HG03064 (cell line): ENCODE measurements around the gene CDH23.

Source experiments
- ATAC-seq: cut with Tn5 transposase; IDR thresholded peaks from one replicate; pipeline ENCODE4 v1.9.1; 2021; ENCODE audit warnings: low read depth; ENCODE audit not compliant: unreplicated experiment

The CDH23 gene

DNA sequence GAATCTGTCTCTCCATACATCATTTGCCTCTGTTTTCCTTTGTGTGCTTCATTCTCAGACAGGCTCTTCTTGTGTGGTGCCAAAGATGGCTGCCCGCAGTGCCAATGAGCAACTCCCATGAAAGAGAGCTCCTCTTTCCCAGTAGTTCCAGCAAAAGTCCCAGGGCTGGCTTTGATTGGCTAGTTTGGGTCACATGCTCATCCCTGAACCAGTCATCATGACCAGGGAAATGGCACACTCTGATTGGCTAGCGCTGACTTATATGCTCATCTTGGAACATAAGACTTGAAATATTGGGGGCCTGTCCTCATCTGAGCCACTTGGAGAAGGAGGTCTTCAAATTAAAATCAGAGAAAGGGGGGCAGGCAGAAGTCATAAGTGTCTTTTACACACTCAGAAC is 112.7 kb downstream of the CDH23 start:
- ATAC-seq, result no peak

DNA sequence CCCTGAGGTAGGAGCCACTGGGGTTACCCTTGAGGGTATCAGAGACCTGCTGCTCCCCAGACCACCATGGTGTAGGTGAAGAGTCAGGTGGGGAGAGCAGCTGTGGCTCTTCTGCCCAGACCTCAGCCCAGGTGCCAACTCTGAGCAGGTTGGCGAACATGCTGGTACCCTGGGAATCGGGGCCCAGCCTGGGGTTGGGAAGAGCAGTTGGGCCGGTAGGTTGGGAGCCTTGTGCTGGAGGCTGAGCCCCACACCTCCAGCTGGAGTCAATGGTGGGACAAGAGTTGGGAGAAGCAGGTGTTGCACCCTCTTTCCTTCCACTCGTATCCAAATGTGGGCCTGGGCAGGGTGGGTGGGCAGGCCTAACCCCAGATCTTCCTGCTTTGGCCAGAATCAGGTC is 114.5 kb downstream of the CDH23 start:
- ATAC-seq, result no peak

DNA sequence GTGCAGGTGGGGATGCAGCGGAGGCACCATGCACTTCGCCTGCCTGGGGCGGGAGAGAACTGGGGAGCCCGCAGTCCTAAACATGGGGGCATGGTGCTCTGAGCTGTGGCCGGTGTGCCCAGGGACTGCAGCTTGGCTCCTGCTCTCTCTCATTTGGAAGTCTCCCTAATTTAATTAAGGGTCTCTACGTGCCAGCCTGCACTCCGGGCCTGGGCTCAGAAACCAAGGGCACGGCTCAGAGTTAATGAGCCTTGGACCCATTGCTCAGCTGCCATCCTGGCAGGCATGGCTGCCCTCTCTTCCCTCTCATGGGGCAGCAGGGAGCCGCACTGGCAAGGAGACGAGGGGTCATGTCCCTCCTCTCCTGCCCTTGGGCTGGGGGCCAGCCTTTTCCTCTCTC is 115.6 kb downstream of the CDH23 start:
- no peak for ATAC-seq

DNA sequence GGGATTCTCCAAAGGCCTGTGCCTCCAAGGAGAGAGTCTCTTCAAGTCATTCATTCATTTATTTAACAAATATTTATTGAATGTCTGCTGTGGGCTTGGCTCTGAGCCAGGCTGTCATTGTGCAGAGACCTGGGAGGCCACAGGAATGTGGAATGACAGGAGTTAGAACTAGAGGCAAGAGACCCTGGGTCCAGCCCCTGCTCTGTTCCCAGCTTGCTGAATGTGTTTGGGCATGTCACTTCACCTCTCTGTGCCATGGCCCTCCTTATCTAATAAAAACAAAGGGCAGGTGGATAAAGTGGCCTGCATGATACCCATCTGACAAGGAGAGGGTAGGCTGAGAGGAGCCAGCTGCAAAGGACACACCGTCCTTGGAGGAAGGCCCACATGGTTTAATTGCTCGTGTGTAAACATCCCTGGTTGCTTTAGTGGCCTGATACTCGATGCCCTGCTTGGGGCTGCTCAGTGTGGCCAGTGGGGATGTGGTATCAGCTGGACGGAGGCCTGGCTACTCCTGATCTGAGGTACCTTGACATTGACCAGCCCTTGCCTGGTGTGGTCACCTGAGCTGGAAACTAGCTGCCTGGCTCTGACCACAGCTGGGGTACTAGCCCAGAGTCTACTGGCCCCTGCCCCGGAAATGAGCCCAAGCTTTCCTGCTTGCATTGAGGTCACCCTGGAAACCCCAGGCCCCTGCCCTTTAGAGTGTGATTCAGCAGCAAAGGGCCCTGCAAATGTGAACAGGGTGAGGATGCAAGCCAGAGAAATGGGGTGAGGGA is 116.2 kb downstream of the CDH23 start:
- no peak for ATAC-seq

GRCh38 chr10:71513540-71513853 is 116.8 kb downstream of the CDH23 start:
- ATAC-seq, result no peak

GRCh38 chr10:71513936-71514335 is 117.2 kb downstream of the CDH23 start:
- ATAC-seq, result no peak

- no peak for ATAC-seq
Measured at GRCh38 chr10:71515531-71516172, 118.9 kb downstream of the CDH23 start.

DNA sequence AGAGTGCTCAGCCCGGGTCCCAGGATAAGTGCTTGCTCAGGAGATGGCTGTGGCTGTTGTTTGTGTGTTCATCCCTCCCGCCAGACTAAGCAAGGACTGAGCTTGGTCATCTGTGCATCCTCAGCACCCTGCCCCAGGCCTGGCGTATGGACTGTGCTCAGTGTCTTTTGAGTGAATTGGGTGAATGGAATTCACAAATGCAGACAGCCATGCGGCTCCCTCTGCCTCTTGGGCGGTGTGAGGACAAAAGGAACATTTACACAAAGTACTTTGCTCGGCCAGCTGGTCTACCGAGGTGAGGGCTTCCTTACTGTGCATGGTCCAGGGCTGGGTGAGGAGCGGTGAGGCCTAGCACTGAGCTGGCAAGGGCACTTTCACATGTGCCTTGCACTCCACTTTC is 120.2 kb downstream of the CDH23 start:
- no peak for ATAC-seq

GRCh38 chr10:71517298-71518169 is 120.8 kb downstream of the CDH23 start:
- no peak for ATAC-seq

DNA sequence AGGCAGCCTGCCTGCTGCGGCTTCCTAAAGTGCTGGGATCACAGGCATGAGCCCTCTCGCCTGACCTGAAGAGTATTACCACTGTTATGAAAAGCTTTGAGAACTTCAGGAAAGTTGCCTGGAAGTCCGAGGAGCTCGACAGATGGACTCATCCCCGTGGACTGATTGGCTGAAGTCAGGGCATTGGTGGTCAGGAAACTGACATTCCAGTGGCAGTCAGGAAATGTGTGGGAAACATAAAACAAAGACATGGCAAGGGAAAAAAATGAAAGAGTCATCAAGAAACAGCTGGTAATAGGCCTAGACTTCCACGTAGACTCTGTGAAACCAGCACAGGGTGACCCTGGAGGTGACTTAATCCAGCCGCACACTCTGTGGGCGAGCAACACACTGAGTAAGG is 123.3 kb downstream of the CDH23 start:
- no peak for ATAC-seq

DNA sequence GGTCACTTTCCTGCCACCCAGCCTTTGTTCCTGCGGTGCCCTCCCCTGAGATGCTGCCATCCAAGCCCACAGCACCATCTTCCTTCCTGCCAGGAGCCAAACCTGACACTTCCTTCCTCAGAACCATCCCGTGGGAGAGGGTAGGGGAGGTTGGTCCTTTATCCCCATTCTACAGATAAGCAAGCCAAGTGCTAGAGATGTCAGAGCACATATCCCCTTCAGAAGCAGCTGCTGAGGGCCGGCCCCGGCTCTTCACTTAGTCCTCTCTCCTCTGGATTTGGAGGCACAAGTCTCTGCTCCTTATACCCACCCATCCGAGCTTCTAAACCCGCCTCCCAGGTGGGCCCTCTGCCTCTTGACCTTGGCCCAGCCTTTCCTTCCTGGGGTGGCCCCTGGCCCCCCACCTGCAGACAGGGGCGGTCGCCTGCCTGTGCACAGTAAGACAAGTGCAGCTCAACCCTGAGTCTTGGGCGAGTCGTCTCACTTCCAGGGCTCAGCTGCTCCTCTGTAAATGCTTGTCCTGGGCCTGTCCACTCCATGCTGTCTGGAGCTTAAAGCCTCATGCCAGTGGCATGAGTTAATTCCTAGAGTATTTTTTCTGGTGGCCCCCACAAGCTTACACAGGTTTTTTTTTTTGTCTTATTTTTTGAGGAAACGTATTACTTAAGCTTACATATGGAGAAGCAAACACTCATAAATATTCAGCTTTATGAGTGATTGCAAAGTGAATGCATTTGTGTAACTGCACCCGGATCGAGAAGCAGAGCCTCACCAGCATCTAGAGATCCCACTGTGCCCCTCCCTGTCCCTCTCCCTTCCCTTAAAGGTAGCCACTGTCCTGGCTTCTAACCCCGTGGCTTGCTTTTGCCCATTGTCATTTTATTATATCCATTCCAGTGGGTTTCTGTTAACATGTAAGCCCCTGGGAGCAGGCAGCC is 125.1 kb downstream of the CDH23 start:
- ATAC-seq, result no peak

GRCh38 chr10:71522442-71523144 is 125.9 kb downstream of the CDH23 start:
- no peak for ATAC-seq

GRCh38 chr10:71523756-71524155 is 127.0 kb downstream of the CDH23 start:
- ATAC-seq, result no peak

DNA sequence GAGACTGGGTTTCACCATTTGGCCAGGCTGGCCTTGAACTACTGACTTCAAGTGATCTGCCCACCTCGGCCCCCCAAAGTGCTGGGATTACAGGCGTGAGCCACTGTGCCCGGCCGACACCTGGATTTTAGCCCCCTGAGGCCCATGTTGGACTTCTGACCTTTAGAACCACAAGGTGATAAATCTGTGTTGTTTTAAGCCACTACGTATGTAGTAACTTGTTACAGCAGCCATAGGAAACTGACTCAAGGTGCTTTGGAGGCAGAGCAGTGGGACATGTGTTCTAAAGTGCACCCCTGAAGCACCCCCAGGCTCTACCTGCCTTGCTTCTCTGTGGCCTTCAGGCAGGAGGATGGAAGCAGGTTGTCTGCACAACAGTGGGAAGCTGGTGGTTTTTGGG is 128.4 kb downstream of the CDH23 start:
- no peak for ATAC-seq

DNA sequence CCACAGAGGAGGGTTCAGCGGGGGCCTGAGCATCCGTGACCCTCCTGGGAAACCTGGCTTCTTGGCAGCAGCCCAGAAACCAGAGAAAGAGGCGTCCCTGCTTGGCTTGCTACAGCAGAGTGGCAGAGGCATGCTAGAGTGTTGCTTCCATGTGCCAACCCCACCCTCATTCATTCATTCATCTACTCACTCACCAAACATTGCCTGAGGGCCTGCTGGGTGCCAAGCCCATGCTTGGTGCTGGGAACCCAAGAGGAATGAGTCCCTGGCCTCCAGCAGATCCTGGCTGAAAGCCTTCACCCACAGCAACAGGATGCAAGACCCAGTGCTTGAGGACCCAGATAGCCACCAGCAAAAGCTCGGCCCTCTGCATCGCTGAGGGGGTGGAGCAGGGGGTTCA is 129.0 kb downstream of the CDH23 start:
- ATAC-seq, result no peak

- ATAC-seq, result no peak
Measured at GRCh38 chr10:71526653-71527052, 129.9 kb downstream of the CDH23 start.

GRCh38 chr10:71527135-71527534 is 130.4 kb downstream of the CDH23 start:
- no peak for ATAC-seq

GRCh38 chr10:71528371-71529206 is 131.9 kb downstream of the CDH23 start:
- no peak for ATAC-seq

GRCh38 chr10:71529207-71529827 is 132.6 kb downstream of the CDH23 start:
- ATAC-seq, result no peak
